Nephron (organoid): Measurements from ENCODE around the gene NDUFA9.

Experiments used
- H3K27ac Mint-ChIP-seq, 3 experiments: 2 replicates each; pipeline ENCODE4 v1.8.0; 2020; ENCODE audit warnings: mixed read lengths in 3 of 3, mild to moderate bottlenecking in 2 of 3, moderate library complexity in 1 of 3
- H3K27me3 Mint-ChIP-seq: 2 replicates; pipeline ENCODE4 v1.8.0; 2021; ENCODE audit warnings: low read depth, mild to moderate bottlenecking, moderate library complexity, mixed read lengths
- H3K36me3 Mint-ChIP-seq: 2 replicates; pipeline ENCODE4 v1.8.0; 2020; ENCODE audit warnings: low read depth, mixed read lengths
- H3K4me1 Mint-ChIP-seq: 2 replicates; pipeline ENCODE4 v1.8.0; 2020; ENCODE audit warnings: mixed read lengths
- H3K4me3 Mint-ChIP-seq, 3 experiments: 2 replicates each; pipeline ENCODE4 v1.8.0; 2020; ENCODE audit warnings: mild to moderate bottlenecking in 3 of 3, mixed read lengths in 3 of 3, moderate library complexity in 2 of 3
- H3K9me3 Mint-ChIP-seq: 2 replicates; pipeline ENCODE4 v1.8.0; 2020; ENCODE audit warnings: mixed read lengths
- CTCF ChIP-seq, 3 experiments: fragments of 200-600 bp; sonication (generic); IDR thresholded peaks; one replicate each; pipeline ENCODE4 v1.5.0; 2021; ENCODE audit warnings: antibody characterized with exemption in 3 of 3; ENCODE audit not compliant: unreplicated experiment in 3 of 3

NDUFA9 gene

GRCh38 chr12:4630262-4630661 is 18.7 kb upstream of the NDUFA9 start:
- Mint-ChIP-seq H3K36me3 (peaks cover 6% of the 10 kb centered on the region), H3K4me3 (no peak overlapping the region), H3K27me3 (peaks cover 35% of the 10 kb centered on the region), H3K4me1 (no peaks in the 10 kb centered on the region), H3K27ac (no peak overlapping the region), H3K9me3 (peaks cover 5% of the 10 kb centered on the region)
- no peak for TF ChIP-seq CTCF (IDR thresholded peaks at IDR 0.05; ENCODE audit: unreplicated experiment in 3 of 3)

GRCh38 chr12:4643747-4644146 is 5.2 kb upstream of the NDUFA9 start:
- Mint-ChIP-seq H3K9me3 (no peaks in the 10 kb centered on the region), H3K4me3 (no peak overlapping the region), H3K4me1 (peaks cover 7% of the 10 kb centered on the region)

GRCh38 chr12:4645023-4645422 is 3.9 kb upstream of the NDUFA9 start:
- no peaks in the 10 kb centered on the region for H3K9me3 Mint-ChIP-seq
- no peak for TF ChIP-seq CTCF (IDR thresholded peaks at IDR 0.05; ENCODE audit: unreplicated experiment in 3 of 3)
- no peaks in the 10 kb centered on the region for H3K27me3 Mint-ChIP-seq
- no peaks in the 10 kb centered on the region for H3K36me3 Mint-ChIP-seq
- H3K4me3 Mint-ChIP-seq: peak overlapping the region in 2 of 3 experiments; percentile 17 to 37
- H3K27ac Mint-ChIP-seq: peak overlapping the region in 1 of 3 experiments; percentile 31
- peaks cover 19% of the 10 kb centered on the region for H3K4me1 Mint-ChIP-seq

More at GRCh38 chr12:4643747-4644146, 5.2 kb upstream of the NDUFA9 start:
- TF ChIP-seq CTCF (IDR thresholded peaks at IDR 0.05; ENCODE audit: unreplicated experiment in 3 of 3): no peak
- Mint-ChIP-seq H3K27me3 (no peaks in the 10 kb centered on the region), H3K36me3 (no peaks in the 10 kb centered on the region), H3K27ac (no peak overlapping the region)

- TF ChIP-seq CTCF (IDR thresholded peaks at IDR 0.05; ENCODE audit: unreplicated experiment in 3 of 3): no peak
- no peaks in the 10 kb centered on the region for H3K36me3 Mint-ChIP-seq
- H3K4me3 Mint-ChIP-seq: peak overlapping the region; percentile 95 to 98 (median 97)
- no peaks in the 10 kb centered on the region for H3K9me3 Mint-ChIP-seq
- peaks cover 39% of the 10 kb centered on the region for H3K4me1 Mint-ChIP-seq
- no peaks in the 10 kb centered on the region for H3K27me3 Mint-ChIP-seq
- peak overlapping the region; percentile 97 to 99 (median 99) for H3K27ac Mint-ChIP-seq
Observed at GRCh38 chr12:4648104-4648500, 812 bp upstream of the NDUFA9 start.

- H3K4me3 Mint-ChIP-seq: peak overlapping the region; percentile 95 to 98 (median 97)
- H3K9me3 Mint-ChIP-seq: no peaks in the 10 kb centered on the region
- peak overlapping the region; percentile 97 to 99 (median 99) for H3K27ac Mint-ChIP-seq
- no peaks in the 10 kb centered on the region for H3K36me3 Mint-ChIP-seq
- TF ChIP-seq CTCF (IDR thresholded peaks at IDR 0.05; ENCODE audit: unreplicated experiment in 3 of 3): no peak
- H3K27me3 Mint-ChIP-seq: no peaks in the 10 kb centered on the region
- peaks cover 39% of the 10 kb centered on the region for H3K4me1 Mint-ChIP-seq
Observed at GRCh38 chr12:4649358-4649661, 396 bp downstream of the NDUFA9 start.

GRCh38 chr12:4653257-4653656 is 4.3 kb downstream of the NDUFA9 start:
- TF ChIP-seq CTCF (IDR thresholded peaks at IDR 0.05; ENCODE audit: unreplicated experiment in 3 of 3): no peak
- Mint-ChIP-seq H3K27ac (no peak overlapping the region), H3K4me1 (peaks cover 35% of the 10 kb centered on the region), H3K27me3 (no peaks in the 10 kb centered on the region), H3K4me3 (no peak overlapping the region), H3K9me3 (no peaks in the 10 kb centered on the region), H3K36me3 (peaks cover 18% of the 10 kb centered on the region)
